NCI-H748 (cell line): ENCODE data around the gene SCOC.

Experiments
- DNase-seq: peaks from one replicate; lab custom pipeline; 2025; ENCODE audit not compliant: unreplicated experiment; lab: John Stamatoyannopoulos, UW

SCOC gene

GRCh38 chr4:140359562-140360427 is 13.7 kb upstream of the SCOC start:
- peak; percentile 84 for DNase-seq

DNA sequence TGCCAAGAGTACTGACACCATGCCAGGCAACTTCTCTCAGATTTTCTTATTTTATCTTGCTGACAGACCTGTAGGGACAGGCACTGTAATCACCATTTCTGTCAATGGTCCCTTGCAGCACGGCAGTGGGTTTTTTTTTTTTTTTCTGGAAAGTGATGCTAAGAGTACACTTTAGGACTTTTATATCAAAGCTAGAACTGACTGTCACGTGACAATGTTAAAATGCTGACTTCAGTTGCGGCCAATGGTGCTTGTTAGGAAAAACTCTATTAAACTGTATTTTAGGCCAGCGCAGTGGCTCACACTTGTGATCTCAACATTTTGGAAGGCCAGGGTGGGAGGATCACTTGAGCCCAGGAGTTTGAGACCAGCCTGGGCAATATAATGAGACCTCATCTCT is 12.3 kb upstream of the SCOC start:
- no peak for DNase-seq

DNA sequence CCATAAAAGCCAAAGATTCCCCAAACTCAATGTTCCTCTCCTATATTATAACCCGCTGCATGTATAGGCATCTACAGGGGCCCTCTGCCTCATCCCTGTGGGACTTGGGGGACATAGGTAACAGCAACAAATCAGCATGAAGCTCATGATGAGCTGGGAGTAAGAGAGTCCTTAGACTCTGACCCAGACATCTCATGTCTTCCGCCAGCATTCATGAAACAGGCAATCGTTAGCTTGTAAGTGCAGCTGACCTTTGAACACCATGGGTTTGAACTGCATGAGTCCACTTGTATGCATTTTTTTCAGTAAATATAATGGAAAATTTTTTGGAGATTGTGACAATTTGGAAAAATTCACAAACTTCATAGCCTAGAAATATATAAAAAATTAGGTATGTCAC is 10.4 kb upstream of the SCOC start:
- DNase-seq = no peak

- peak; percentile 84 for DNase-seq
These were observed 9.9 kb upstream of the SCOC start for GRCh38 chr4:140363558-140363957.

DNA sequence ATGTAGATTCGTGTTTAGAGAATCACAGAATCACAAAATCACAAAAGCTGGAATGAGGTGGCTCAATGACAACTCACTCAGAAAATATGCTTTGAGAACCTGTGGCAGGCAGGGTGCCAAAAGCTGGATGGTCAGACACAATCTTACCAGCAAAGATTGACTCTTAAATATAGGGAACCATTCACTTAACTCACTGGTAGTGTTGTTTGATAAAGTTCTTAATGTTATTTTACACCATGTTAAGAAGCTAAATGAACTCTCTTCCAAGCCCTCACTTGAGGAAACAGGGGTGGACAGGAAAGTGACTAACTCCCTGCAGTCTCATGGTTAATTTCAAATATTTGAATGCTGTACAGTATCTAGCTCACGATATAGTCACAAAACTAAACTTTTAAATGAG is 5.7 kb upstream of the SCOC start:
- DNase-seq = no peak

GRCh38 chr4:140368686-140369085 is 4.8 kb upstream of the SCOC start:
- no peak for DNase-seq

DNA sequence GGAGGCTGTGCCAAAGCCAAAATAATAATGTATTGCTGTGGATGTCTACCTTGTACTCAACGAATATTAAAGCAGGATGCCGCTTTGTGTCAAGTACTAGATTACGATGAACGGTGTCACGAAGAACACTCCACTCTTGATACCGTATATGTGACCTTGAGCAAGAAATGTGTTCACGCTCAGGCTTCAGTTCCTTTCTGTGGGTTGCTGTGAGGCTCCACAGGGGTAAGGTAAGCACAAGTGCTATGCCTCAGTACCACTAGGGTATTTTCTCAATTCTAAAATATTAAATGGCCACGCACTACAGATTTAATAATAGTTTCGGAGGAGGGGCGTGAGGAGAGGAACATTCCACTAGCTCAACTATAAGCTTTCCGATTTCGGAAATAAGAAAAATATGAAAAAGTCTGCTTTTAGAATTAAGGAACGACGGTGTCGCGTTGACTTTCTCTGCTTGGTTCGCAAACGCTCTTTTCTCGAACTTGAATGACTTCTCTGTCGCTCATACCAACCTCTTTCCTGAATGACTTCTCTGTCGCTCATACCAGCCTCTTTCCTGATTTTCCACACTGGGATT is 607 bp upstream of the SCOC start:
- DNase-seq = peak; percentile 45

GRCh38 chr4:140374130-140374477 is 658 bp downstream of the SCOC start:
- no peak for DNase-seq

- no peak for DNase-seq
These were observed 9.3 kb downstream of the SCOC start for GRCh38 chr4:140382732-140383131.

- DNase-seq = no peak
These were observed 14.6 kb downstream of the SCOC start for GRCh38 chr4:140388015-140388414.

DNA sequence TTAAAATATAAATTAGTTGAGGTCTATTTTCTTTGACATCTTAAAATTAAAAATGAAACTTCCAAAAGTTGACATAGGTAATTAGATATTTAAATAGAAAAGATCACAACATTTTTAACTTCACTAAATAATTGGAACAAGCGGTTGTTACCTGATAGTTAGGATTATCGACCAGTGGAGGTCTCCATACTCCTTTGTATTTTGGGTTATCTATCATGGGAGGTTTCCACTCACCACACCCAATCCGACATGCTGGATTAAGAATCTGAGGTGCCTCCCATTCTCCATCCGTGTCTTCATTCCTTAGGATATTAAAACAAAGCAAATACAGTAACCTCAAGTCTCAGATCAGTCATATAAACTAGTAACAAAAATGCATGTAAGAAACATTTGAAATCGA is 22.2 kb downstream of the SCOC start:
- DNase-seq = peak; percentile 2

DNA sequence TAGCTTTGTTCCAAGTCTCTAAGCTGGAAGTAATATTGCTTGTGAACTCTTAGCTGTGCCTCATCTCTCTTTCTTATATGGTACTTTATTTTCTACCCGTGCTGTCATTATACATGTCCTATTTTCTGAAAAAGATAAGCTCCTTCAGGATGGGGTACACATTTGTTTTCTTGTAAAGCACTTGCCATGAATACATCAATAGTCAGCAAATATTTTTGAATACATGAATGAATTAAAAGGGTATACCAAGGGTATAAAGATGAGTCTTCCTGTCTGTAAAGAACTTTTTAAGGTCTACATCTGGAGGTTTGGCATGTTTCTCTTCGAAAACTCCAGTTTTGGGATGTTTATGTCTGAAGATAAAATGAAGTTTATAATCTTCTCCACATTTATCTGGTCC is 26.7 kb downstream of the SCOC start:
- DNase-seq = no peak

GRCh38 chr4:140406292-140406691 is 32.8 kb downstream of the SCOC start:
- DNase-seq = no peak

DNA sequence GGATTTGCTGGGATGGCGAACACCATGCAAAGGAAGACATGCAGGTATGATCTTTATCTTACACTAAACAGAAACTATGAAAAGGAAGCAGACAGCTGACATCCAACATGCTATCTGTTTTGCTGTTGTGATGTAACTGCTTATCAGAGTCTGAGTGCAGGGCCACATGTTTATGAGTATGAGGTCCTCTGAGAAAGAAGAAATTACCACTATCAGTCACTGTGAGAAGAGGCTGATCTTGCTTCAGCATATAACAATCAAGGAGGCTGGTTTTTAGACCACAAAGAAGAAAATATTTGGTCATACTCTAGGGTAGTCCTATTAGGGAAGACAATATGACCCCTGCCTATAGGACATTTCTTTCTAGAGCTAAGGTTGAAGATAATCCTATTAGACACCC is 35.5 kb downstream of the SCOC start:
- DNase-seq = no peak

GRCh38 chr4:140413130-140413969 is 39.9 kb downstream of the SCOC start:
- peak; percentile 5 for DNase-seq

- no peak for DNase-seq
These were observed 49.7 kb downstream of the SCOC start for GRCh38 chr4:140423106-140423505.

DNA sequence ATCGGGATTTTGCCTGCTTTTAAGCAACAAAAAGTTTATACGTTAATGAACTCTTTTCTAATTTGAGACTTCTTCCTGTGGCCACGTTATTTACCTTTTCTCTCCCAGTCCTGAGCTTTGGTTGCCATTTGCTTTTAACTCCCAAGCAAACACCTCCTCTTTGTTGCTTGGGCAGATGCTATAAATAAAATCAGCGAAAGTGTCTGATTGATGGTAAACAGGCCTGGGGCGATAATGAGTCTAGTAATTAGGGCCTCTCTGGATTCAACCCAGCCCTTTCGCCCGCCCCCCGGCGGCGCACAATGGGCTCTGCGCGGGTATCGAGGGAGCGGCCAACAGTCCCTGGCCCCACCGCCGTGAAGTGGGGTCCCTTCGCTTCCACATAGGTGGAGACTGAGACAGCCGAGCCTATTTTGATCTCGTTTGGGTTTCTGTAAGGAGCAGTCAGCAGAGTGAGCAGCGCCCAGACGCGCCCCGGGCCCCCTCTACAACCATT is 53.2 kb downstream of the SCOC start:
- DNase-seq = peak; percentile 87

- peak; percentile 84 for DNase-seq
These were observed 53.9 kb downstream of the SCOC start, which contains the start of gene CLGN for GRCh38 chr4:140427106-140427918. Gene CLGN, minus strand, starts transcription at chr4:140427648. Its CDS starts 14,570 bp downstream, at chr4:140413078.

DNA sequence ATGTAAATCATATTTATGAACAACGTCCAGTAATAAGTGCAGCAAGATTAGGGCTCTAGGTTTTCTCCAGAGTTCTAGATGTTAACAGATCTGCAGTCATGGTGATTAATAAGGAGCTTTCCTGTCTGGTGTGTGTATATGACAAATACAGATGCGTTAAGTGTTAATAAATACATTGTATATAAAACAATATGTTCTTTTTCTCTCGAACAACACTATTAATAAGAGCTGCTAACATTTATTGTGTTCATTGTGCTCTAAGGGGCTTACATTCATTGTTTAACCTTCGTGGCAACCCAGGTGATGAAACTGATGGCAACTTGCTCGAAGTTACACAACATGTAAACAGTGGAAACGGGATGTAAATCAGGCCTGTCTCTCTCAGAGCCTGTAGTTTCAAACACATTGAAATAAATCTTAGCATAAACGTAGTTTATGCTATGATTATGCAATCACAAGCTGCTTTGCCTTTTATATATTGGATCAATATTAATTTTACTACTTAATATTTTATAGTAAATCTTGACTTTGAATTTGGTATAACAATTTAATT is 54.5 kb downstream of the SCOC start:
- no peak for DNase-seq
